ENCODE data around the gene CD248.
"Not testable (repeated sequence)": the region's sequence is repeated elsewhere in the genome, so short reads cannot be mapped to it uniquely, and the experiment has no call there.

CD248 gene

GRCh38 chr11:66329165-66329673, 12.4 kb upstream of the CD248 start:
- DNase-seq (ENCODE audit: low read depth) = no peak

- DNase-seq (ENCODE audit: low read depth) = peak; percentile 84
These were observed 11.7 kb upstream of the CD248 start for GRCh38 chr11:66328302-66329144.

- DNase-seq (ENCODE audit: low read depth) = no peak
These were observed 11.1 kb upstream of the CD248 start for GRCh38 chr11:66328031-66328301.

DNA sequence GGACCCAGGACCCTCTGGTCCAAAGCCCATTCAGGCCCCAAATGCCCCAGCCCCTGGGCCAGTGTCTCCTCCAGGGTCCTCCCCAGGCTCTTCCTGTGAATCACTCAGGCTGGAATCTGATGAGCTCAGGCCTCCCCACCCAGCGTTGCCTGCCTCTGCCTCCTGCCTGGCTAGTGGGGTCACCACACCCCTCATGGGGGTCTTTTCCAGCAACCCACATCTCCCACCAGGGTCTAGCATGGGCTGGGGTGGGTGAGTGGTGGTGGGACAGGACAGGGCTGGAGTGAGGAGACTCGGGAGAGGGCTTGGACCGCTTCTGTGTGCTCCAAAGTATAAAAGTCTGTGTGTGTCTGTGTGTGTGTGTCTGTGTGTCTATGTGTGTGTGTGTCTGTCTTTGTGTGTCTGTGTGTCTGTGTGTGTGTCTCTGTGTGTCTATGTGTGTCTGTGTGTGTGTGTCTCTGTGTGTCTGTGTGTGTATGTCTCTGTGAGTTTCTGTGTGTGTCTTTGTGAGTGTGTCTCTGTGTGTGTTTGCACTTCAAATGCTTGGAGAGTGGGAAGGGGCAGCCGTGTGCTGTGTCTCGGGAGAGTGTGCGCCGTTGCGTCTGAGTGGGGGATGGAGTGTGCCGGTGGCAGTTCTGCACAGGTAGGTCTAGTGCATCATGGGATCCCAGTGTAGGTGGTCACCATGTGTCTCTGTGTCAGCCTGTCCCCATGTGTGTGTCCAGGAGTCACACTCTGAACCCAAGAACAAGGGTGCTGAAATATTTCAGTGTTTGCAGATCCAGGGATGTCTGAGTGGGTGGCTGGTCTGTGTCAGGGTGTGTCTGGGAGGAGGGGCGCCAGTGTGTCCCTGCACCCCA, 10.6 kb upstream of the CD248 start:
- DNase-seq (ENCODE audit: low read depth) = no peak

GRCh38 chr11:66326261-66327111, 9.6 kb upstream of the CD248 start:
- no peak for DNase-seq (ENCODE audit: low read depth)

GRCh38 chr11:66325263-66325671, 8.4 kb upstream of the CD248 start:
- no peak for DNase-seq (ENCODE audit: low read depth)

DNA sequence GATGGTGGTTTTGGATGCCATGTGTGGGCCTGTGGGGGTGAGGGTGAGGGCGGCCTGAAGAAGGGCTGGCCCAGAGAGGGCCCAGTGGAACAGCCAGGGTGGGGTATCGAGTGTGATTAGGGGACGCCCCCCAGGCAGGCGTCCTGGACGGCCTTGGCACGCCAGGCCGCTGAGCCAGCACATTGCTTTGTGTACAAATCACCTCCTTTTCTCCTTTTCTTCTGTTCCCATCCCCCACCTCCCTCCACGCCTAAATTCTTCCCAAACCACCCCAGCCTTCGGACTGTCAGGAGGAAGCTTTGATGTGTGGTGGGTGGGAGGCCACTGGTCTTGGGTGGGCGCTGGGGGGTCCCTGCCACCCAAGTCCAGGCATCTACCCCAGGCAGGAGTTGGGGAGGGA, 7.8 kb upstream of the CD248 start:
- no peak for DNase-seq (ENCODE audit: low read depth)

DNA sequence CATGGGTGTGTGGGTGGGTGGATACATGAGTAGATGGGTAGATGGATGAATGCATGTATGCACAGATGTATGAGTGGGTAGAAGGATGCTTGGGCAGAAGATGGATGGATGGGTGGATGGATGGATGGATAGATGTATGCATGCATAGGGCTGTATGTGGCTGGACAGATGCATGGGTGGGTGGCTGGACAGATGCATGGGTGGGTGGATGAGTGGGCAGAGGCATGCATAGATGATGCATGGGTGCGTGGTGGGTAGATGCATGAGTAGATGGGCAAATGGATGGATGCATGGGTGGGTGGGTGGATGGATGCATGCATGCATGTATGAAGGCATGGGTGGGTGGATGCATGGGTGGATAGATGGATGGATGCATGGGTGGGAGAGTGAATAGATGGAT, 6.8 kb upstream of the CD248 start:
- no peak for DNase-seq (ENCODE audit: low read depth)

GRCh38 chr11:66322732-66323427, 6.0 kb upstream of the CD248 start:
- no peak for DNase-seq (ENCODE audit: low read depth)

DNA sequence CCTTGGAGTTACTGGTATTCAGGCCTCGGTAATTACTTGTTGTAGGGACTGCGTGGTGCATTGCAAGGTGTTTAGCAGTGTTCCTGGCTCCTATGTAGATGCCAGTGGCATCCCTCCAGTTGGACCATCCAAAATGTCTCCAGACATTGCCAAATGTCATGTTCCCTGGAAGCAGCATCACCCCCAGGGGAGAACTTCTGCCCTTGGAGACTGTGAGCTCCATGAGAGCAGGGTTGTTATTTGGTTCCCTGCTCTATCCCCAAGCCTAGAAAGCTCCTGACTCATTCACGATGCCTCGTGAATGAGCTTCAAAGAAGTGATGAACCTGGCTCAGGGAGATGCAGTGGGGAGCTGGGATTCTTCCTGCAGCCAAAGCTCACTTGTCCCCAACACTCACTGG, 4.8 kb upstream of the CD248 start:
- no peak for DNase-seq (ENCODE audit: low read depth)

GRCh38 chr11:66320748-66321147, 3.9 kb upstream of the CD248 start:
- not testable (repeated sequence) for DNase-seq (ENCODE audit: low read depth)

GRCh38 chr11:66320289-66320688, 3.4 kb upstream of the CD248 start:
- DNase-seq (ENCODE audit: low read depth) = not testable (repeated sequence)

GRCh38 chr11:66318600-66318970, 1.7 kb upstream of the CD248 start:
- no peak for DNase-seq (ENCODE audit: low read depth)

DNA sequence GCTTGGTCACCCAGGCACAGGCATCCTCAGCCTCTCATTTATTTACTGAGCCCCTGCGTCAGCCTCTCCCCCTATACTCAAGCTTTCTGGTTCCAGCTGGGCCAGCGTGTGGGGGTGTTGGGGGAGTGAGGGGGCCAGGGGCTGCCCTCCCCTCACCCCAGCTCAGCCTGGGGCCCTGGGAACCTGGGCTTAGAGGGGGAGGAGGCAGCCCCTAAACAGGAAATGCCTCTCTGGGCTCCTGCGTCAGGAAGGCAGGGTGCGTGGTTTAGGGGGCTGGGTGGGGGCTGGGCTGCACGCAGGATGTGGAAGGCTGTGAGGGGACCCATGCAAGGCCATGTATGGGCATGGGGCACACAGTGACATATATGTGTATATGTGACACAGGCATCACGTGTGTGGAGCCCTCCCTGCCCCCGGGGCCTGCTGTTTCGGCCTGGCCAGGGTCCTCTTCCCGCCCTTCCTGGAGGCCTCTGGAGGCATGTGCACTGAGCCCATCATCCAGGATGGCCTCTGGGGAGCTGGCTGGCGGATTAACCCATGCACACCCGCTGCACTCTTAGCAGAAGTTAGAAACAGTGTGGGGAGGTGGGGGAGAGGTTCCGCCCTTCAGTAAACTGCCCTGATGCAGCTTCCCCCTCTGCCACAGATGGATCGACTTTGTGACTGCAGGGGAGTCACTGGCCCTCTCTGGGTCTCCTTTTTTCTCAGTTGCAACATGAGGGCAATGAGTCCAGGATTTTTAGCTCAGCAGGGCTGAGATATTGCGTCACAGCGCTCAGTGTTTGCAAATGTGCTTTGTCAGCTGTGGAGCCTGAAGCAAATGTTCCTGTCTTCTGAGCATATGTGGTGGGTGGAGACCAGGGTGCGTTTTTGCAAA, 1.1 kb upstream of the CD248 start:
- peak; percentile 39 for DNase-seq (ENCODE audit: low read depth)

DNA sequence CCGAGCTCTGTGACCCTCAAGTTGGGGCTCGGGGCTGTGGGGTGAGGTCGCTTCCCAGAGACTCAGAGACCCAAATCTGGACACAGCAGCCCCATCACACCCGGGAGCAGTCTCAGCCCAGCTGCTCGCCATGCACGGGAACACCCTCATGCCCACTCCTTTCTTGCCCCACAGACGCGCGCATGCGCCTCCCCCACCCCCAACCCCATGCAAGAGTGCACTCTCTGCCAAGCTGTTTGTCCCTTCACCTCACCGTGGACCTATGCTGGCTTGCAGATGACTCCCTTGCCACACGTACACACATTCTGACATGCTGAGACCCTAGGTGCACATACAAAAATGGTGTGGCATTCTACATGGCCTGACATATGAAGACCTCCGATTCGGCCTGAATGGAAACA, 478 bp upstream of the CD248 start:
- peak; percentile 41 for DNase-seq (ENCODE audit: low read depth)

DNA sequence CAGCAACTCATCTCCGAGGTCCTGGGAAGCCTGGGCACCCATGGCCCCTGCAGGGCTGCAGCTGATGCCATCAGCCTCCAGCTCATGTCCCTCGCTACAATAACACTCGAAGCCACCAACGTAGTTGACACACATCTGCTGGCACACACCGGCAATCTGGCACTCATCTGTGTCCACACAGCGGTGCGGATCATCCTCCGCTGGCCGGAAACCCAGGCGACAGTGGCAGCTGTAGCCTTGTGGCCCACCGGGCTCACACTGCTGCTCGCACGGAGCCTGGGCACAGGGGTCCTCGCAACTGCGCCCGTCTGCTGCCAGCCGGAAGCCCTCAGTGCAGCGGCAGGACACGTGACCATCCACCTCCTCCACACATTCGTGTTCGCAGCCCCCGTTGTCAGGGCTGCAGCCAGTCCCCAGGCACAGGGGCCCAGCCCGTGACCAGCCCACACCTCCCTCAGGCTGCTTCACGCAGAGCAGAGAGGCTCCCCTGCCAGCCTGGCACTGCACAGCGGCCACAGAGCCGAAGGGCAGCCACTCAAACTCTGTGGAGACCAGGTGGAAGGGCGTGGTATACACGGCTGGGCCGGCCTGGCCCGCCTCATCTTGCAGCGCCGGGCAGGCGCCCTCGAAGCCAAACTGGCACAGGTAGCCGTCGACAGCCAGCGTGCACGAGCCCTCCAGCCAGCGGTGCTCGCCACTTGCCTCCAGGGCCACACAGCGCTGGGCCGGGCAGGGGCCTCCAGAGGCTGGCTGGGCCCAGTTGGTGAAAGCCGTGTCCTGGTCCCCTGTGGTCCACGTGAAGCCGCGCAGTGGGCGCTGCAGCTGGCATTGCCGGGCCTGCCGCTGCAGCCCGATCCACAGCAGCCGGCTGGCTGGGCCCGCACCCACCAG, 678 bp downstream of the CD248 start:
- DNase-seq (ENCODE audit: low read depth) = no peak

GRCh38 chr11:66315498-66315885, 1.4 kb downstream of the CD248 start:
- DNase-seq (ENCODE audit: low read depth) = no peak

GRCh38 chr11:66314561-66315497, 2.0 kb downstream of the CD248 start:
- DNase-seq (ENCODE audit: low read depth) = no peak

DNA sequence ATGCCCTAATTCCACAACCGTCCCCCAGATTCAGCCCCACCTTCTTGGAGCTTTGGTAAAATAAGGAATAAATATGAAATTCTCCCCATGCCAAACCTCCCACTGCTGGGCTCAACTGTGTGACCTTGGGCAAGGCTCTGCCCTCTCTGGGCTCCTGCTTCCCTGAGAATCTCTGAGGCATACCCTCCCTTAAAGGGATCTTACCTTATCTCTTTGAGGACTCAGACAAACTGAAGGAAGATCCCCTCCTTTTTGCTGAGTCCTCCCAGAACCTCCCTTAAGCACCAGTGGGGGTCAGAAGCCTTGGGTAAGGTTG, 2.7 kb downstream of the CD248 start:
- DNase-seq (ENCODE audit: low read depth) = no peak

All from activated T-cell treated with anti-CD3 and anti-CD28 coated beads for 48 hours (primary cell).